Retinal pigment epithelial cell (primary cell): ENCODE measurements around the gene GEMIN5.

ENCODE experiments used
- DNase-seq: peaks from one replicate; pipeline ENCODE4 v3.0.0-alpha.2; 2010; ENCODE audit warnings: low read depth
- H3K4me3 ChIP-seq: 2 replicates; pipeline ENCODE4 v1.5.1; 2011; ENCODE audit warnings: mild to moderate bottlenecking, low read length, control low read depth, moderate library complexity
- CTCF ChIP-seq: conservative IDR thresholded peaks from 2 replicates; pipeline ENCODE4 v1.5.1; 2011; ENCODE audit warnings: low read depth, low read length, control low read depth, inconsistent platforms

The GEMIN5 gene

GRCh38 chr5:154949781-154950180, 11.8 kb upstream of the GEMIN5 start:
- TF ChIP-seq CTCF = no peak
- no peak overlapping the region for H3K4me3 ChIP-seq
- no peak for DNase-seq

GRCh38 chr5:154948313-154948712, 10.3 kb upstream of the GEMIN5 start:
- H3K4me3 ChIP-seq = no peak overlapping the region
- DNase-seq = no peak
- TF ChIP-seq CTCF = no peak

GRCh38 chr5:154947778-154948177, 9.8 kb upstream of the GEMIN5 start:
- no peak for TF ChIP-seq CTCF
- H3K4me3 ChIP-seq = no peak overlapping the region
- no peak for DNase-seq

GRCh38 chr5:154945695-154946301, 7.8 kb upstream of the GEMIN5 start:
- H3K4me3 ChIP-seq = no peak overlapping the region
- TF ChIP-seq CTCF = peak; percentile 57
- no peak for DNase-seq

- H3K4me3 ChIP-seq = no peak overlapping the region
- no peak for DNase-seq
- TF ChIP-seq CTCF = no peak
These were observed 6.7 kb upstream of the GEMIN5 start for GRCh38 chr5:154944716-154945115.

GRCh38 chr5:154943527-154943926, 5.5 kb upstream of the GEMIN5 start:
- DNase-seq = no peak
- H3K4me3 ChIP-seq = no peak overlapping the region
- no peak for TF ChIP-seq CTCF

- peak; percentile 69 for DNase-seq
- H3K4me3 ChIP-seq = peak within 1 kb of the TSS; percentile 99
- no peak for TF ChIP-seq CTCF
These were observed 3.0 kb upstream of the GEMIN5 start, which contains the start of gene MRPL22 for GRCh38 chr5:154940772-154941620. TSS of gene MRPL22 (plus strand) at chr5:154941073. CDS start at chr5:154941111, 38 bp downstream.
